Stimulated activated CD4-positive, alpha-beta T cell treated with anti-CD3 and anti-CD28 coated beads, Interleukin-4, amount 100 ng/mL, for 24 hours (primary cell): ENCODE measurements around the gene LRIT1.

Experiments used
- DNase-seq: peaks from one replicate; pipeline ENCODE4 v3.0.0-alpha.2; 2020

LRIT1 gene

DNA sequence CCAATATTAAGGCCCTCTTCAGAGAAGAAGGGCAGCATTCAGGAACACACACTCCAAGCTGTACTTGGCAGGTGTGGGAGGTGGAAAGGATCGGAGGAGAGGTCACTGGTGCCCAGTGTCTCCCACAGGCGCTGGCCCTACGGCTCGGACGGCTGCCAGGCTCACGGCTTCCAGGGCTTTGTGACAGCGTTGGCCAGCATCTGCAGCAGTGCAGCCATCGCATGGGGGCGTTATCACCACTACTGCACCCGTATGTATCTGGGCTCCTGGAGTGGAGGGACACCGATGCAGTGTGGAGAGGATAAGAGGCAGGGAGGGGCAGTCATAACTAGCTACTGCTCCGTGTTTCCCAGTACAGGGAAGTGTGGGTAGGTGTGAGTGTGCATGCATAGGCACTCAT is 7.4 kb upstream of the LRIT1 start:
- DNase-seq, result no peak

DNA sequence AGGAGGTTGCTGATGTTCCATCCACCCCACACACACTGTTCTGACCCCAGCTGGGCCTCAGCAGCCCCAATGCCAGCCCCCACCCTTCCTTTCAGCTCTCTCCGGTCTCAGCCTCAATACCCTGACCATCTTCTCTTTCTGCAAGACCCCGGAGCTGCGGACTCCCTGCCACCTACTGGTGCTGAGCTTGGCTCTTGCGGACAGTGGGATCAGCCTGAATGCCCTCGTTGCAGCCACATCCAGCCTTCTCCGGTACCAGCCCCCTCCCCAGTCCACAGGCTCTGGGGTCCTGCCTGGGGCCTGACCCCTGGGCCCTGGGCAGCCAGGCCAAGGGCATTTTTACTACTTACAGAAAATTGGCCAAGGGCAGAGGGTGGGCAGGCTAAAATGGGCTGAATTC is 6.2 kb upstream of the LRIT1 start:
- DNase-seq, result no peak

DNA sequence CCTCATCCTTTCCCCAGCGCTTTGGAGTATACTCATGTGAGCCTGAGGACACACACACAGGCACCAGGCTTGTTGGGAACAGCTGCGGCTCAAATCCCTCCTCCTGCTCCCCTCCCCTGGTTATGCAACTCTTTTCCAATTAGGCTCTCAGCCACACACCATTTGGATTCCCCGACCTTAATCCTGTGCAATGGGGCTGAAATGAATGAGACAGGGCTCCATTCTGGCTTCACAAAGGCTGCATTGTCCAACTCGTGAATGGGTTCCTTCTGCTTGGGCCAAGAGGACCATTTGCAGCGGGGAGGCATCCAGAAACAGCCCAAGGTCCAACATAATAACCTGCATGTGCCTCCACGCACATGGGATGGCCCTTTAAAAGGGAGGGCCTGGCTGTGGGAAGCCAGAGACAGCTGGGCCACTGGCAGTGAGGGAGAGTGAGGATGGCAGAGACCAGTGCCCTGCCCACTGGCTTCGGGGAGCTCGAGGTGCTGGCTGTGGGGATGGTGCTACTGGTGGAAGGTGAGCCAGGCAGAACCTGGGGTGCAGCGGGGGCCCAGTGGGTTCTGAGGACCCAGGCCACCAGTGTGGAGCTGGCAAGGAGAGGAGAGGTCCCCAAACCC is 3.4 kb upstream of the LRIT1 start, which contains the start of gene RGR:
Gene RGR (plus strand): TSS at position 403 of the 620 bp plus-strand sequence. CDS start 38 bp downstream, at position 441.
- DNase-seq, result no peak

DNA sequence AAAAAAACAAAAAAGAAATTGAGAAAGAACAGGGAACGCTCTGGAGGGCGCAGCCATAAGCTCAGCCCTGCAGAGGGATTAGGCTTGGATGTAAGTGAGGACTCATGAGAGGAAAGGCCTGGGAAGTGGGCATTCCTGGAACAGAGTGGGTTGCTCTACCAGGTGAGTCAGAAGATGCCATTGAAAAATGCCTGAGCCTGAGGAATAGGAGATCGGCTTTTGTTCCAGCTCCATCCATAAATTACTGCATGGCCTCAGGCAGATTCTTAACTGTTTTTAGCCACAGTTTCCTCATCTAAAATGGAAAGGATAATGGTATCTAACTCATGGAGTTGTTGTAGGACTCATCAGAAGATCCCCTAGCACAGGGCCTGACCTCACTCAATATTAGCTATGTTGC is 2.4 kb upstream of the LRIT1 start:
- no peak for DNase-seq

DNA sequence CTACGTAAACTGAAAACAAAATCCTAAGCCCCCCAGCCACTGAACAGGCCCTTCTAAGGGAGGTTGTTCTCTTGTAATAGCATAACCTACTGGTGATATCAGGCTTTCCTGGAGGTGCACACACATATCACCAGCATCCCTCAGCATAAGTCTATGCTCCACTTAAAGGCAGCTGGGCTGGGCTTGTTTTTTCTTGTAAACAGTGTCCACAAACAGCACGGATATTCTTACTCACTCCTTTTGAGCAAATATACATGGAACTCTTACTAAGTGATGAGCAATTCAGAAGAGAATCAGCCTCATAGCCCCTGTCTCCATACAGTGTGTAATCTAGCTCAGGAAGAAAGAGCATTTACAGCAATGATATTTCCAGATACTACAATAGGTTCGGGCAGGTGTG is 2.4 kb downstream of the LRIT1 start:
- DNase-seq, result no peak

DNA sequence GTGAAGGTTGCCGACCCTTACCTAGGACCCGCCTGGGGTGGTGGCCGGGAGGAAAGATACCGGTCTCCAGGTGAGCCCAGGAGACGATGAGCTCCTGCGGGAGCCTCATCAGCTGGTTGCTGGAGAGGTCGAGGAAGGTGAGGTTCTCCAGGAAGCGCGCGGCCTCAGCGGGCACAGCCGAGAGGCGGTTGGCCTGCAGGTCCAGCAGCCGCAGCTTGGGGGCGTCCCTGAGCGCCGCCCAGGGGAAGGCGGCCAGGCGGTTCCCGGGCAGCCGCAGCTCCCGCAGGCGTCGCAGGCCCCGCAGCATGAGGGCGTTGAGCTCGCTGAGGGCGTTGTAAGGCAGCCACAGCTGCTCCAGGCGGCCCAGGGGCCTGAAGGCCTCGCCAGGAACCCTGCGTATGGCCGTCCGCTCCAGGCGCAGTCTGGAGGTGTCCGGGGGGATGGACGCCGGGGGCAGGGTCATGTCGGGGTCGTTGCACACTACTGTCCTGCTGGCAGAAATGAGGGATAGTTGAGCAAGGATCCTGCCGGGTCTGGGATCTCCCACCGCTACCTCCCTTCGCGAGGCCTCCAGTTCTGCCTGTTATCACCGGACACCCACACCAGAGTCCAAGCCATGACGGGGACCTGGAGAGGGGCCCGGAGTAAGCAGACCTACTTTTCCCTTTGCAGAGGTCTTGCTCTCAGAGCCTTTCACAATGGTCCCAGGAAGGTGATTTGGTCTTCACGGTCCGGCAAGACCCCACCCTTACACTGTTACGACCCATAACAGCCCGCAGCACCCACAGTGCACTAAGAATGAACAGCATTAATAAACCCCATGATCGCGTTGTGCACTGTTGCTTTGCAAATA is 3.9 kb downstream of the LRIT1 start:
- no peak for DNase-seq

DNA sequence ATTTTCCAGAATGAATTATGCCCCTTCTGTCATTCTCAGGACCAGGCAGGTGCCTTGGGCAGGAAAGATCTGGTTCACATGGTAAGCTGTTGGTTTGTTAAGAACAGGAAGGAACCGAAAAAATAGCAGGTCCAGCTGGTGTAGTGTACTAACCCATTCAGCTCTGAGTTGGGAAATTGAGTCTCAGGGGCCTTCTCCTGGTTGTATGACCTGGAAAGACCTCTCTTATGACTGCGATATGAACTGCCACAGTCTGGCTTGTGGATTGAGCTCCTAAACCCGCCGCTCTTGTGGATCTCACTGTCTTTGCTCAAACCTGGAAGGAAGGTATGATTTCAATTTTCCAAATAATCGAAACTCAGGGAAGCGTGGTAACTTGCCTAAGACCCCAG is 4.5 kb downstream of the LRIT1 start:
- no peak for DNase-seq

DNA sequence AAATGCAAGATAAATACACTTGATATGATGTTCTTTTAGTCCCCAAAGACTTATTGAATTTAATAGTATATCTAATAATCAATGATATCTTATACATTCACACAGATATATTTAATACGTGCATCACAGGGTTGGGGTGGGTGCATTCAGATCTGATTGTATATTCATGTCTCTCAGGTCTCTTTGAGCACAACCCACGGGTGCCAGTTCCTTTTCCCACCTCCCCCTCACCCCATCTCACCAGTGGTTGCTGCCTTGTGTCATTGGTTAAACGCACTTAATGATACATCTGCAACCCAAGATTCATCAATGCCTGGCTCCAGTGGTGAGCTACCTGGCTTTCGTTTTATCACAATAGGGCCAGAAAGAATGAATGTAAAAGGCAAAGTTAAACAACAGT is 6.2 kb downstream of the LRIT1 start:
- no peak for DNase-seq

DNA sequence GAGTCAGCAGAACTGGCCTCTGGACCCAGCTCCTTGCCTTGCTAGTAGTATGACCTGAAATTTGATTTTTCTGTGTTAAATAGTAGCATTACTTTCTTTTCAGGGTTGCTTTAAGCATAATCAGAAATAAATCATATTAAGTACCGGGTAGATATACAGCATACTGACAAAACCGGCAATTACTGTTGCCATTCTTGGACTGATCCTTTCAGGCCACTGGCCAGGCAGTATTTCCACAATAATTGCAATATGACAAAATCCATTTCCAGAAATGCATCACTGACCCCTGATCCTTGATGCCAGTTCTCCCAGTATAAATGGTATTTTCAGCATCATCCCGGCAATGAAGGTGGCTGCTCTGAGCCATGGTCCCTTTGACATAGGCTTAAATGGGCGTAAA is 6.9 kb downstream of the LRIT1 start:
- no peak for DNase-seq

DNA sequence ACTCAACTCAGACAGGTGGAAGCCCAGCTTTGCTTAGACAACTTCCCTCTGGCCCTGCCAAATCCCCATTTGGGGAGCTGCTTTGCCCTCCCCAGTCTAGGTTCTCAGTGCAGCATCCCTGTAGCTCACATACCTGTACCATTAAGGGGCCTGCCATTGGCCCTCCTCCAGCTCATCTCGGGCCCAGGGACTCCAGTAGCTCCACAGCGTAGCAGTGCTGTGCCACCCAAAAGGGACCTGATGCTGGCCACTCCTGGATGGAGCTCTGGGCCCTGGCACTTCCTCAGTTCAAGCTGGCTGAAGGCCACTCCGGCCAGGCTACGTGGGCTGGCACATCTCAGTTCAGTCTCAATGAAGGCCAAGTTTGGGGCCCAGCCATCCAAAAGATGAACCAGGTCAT is 7.4 kb downstream of the LRIT1 start:
- DNase-seq, result no peak

DNA sequence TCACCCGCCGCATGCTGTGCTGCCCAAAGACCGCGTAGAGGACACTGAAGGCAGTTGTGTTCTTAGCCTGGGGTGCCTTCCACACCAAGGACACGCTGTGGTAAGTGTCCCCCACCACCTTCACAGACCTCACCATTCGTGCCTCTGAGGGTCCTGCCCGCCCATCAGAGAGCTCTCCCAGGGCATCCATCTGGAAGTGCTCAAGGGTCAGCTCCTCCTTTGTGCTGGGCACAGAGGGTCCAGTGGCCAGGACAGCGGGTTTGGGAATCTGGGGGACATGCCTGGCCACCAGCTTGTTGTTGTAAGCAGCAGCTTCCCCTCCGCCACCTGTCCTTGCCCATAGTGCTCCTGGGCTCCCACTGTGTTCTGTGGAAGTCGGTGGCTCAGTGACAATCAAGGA is 9.0 kb downstream of the LRIT1 start:
- no peak for DNase-seq

DNA sequence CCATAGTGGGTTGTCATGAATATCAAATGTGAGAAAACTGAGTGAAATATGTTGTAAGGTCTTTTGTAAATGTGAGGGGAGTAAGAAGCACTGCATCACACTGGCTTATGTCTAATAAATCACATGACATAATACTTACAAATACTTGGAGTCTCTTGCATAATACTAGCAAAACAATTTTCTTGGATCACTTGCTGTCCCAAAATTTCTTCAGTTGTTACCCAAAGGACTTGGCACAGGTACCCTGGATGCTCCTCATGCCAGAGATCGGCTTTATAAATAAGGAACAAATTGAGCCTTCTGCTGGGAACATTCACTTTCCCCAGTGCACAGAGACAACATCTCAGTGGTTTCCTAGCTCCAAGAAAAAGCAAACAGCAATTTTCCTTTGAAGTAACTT is 11.0 kb downstream of the LRIT1 start:
- no peak for DNase-seq

DNA sequence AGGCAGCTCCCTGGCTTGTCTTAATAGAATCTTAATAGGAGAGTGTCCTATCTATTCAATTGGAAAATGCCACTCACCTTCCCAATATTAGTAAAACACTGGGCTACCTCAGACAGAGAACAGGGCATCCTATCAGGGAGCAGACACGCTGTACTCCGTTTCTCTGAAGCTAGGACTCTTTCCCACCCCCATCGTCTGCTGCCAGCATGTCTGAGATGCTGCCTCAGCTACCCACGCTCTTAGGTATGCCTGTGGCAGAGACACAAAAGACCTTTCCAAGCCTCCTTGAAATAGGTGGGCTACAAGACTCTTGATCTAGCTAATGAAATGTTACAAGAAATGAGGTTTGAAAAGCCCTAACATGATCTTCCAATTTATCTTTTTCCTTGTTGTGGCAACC is 13.5 kb downstream of the LRIT1 start:
- no peak for DNase-seq

DNA sequence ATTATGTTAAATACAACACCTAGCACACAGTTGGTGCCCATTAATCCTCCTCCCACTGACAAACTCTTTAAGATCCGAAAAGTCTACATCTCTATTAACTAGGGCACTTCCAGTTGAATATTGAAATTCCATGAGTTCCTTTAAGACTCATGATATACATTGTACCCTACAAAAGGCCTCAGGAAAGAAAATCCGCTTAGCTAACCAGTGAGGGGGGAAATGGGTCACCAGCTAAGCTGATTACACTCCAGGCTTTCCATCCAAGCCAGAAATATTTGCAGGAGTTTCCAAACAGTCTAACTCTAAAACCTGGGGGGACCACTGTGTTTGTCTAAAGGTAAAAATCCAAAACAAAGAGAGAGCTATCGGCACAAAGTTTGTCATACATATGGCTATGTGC is 14.7 kb downstream of the LRIT1 start:
- no peak for DNase-seq

DNA sequence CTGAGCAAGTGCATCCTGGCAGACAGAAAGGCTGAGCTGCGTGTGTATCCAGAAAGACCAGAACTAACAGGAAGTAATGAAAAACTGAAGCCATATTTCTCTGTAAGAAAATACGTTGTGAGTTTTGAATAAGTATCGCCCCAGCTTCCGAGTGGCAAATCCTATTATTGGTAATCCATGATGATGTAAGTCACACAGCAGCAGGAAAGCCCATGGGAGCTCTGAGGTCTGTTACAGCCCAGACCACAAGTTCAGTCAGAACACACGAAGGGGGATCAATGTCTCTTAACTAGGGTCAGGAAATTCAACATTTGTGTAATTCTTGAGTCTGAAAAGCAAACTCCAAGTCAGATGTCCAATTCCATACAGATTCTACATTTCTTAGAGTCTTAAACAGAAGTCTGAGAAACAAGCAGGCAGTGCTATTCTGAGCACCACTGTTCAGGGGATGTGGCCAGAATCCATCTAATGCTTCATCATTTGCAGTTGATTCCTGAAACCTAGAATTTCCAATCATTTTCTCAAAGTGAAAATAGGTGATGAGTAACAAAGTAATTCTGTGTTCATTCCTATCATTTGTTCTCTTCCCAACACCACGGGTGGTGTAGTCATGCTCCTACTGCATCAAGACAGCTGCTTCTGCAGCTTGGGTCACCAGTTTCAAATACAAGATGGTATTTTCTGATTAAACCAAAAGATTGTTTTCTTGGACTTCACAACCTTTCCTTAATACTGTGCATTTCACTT is 15.7 kb downstream of the LRIT1 start, which contains the start of gene LRIT2:
Gene LRIT2 (minus strand): TSS at position 118 of the 747 bp plus-strand sequence. CDS start 24 bp downstream, at position 94.
- DNase-seq, result no peak

DNA sequence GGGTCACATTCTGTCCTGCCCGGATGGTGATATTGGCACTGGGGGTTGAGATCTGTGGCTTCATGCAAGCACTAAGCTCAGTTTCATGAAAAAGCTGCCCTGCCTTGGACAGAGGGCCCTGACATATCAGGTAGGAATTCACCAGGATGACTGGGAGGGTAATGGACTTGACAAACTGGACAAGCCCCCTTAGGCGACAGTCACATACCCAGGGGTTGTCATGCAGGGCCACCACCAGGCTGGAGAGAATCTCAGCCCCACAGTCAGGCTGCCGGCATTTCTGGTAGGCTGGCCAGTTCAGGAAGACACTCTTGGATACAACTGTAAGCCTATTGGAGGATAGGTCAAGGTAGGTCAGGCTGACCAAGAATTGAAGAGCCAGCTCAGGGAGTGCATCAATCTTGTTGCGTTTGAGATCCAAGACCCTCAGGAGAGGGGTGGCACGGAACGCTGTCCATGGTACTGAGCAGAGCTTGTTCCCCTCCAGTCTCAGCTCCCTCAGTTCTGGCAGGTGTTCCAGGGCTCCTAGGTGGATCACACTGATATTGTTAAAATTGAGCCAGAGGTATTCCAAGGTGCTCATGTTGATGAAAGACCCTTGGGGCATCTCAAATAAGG is 16.8 kb downstream of the LRIT1 start:
- DNase-seq, result no peak

DNA sequence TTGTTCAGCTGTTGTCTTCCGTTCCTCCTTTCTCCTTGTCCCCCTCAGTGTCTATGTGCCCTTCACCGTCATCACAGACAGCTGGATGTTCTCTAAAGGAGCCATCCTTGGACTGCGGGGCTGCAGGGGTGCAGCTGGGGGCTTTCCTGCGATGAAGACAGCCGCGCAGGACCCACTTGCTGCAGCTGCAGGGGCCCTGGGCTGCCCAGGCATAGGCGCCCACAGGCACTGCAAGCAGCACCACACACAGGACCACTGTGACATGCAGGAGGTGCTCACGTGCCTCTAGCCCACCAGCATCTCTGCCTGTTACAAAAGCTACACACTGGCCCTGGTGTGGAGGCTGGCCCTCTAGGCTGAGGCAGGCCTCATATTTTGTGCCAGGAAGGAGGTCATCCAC is 19.4 kb downstream of the LRIT1 start:
- no peak for DNase-seq

DNA sequence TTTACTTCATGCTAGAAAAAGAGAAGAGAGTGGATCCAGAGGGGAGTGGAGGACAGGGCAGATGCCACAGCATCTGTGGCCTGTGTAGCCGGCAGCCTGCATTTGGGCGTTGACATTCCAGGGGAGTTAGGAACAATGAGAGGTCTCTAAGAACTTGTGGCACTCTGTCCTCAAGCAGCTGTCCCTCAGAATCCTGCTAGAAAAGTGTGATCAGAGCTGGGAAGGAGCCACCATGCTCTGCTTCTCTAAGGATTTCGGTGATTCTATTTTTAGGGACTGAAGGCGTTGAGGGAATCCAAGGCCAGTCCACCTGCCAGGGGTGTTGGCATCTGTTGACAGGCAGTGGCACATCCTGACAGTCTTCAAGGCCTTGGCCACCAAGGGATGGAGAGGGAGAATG is 23.6 kb downstream of the LRIT1 start:
- no peak for DNase-seq

DNA sequence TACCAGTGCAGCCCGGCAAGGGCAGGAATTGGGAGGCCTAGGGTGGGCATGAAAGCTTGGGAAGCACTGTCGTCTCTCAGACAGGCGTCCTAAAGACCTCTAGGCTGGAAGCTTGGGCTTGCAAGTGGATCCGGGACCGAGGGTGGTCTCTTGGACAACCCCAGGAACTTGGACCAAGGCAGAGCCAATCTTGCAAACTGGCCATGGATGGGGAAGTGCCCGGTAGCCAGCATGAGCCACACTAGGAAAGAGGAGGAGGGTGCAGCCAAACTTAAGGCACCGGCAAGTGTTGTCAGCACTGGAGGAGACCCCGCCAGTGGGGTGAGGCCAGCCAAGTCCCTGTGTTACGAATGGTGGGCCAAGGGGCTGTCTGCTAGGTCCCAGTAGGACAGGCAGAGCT is 24.5 kb downstream of the LRIT1 start:
- DNase-seq, result no peak

DNA sequence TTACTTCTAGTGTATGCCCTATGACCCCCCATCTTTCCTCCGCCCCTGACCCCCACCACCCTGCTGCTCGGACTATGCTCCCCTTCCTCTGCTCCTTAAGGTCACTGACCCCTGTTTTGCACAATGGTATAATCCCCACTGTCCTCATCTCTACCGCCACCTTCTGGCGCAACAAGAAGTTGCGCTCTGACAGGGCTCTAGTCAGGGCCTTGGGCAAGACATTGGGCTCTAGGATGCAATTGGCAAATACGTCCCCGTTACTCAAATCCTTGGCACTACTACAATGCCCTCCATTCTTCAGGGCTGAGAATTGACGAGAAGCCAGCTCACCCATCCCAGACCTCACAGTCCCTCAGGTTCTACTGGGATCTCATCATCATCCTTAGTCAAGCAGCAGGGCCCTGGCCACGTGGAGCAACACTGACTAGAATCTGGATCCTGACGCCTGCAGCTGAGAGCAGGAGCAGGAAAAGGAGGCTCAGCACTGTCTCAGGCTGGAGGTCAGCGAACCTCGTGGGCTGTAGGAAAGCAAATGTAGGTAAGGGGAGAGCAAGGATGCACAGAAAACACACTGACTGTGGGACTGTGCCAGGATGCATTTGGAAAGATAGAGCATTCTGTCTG is 26.6 kb downstream of the LRIT1 start:
- DNase-seq, result peak; percentile 18

DNA sequence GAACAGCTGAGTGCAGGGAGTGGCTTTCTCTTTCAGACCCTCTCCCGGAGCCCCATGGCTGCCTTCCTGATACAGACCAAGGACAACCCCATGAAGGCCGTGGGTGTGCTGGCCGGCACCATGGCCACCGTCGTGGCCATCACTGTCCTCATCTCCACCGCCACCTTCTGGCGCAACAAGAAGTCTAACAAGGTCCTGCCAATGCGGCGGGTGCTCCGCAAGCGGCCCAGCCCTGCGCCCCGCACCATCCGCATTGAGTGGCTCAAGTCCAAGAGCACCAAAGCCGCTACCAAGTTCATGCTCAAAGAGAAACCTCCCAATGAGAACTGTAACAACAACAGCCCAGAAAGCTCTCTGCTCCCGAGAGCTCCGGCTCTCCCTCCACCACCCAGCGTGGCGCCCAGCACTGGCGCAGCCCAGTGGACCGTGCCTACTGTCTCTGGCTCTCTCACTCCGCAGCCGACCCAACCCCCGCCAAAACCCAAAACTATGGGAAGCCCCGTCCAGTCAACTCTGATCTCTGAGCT is 27.2 kb downstream of the LRIT1 start:
- no peak for DNase-seq

DNA sequence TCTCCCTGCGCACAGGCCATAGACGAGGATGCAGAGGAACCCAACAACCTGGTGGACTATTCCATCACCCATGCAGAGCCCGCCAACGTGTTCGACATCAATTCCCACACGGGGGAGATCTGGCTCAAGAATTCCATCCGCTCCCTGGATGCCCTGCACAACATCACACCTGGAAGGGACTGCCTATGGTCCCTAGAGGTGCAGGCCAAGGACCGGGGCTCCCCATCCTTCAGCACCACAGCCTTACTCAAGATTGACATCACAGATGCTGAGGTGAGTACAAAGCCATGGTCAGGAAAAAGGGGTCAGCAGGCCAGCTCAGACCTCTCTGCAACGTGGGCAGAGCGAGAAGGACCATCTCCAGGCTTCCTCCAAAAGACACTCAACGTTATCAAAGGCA is 28.3 kb downstream of the LRIT1 start:
- DNase-seq, result no peak

DNA sequence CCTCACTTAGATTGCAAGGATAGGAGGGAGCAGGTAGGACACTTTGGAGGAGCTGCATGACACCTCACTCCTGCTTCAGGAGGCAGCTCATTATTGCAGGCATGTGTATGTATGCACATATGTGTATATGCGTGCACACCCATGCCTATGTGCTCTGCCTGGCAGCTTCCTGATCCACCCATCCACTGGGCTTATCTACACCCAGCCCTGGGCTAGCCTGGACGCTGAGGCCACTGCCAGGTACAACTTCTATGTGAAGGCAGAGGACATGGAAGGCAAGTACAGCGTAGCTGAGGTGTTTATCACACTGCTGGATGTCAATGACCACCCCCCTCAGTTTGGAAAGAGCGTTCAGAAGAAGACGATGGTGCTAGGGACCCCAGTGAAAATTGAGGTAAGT is 29.3 kb downstream of the LRIT1 start:
- DNase-seq, result no peak
